GM19467 (cell line): ENCODE data around the gene ACD.
A peak's percentile ranks its signal among the peaks of the same experiment; 100 is the strongest.
"Not testable (repeated sequence)": the region's sequence is repeated elsewhere in the genome, so short reads cannot be mapped to it uniquely, and the experiment has no call there.

Experiments
- ATAC-seq: cut with Tn5 transposase; IDR thresholded peaks from one replicate; pipeline ENCODE4 v1.9.1; 2021; ENCODE audit warnings: mild to moderate bottlenecking, moderate library complexity; ENCODE audit not compliant: unreplicated experiment

Gene ACD

GRCh38 chr16:67659675-67660563 is at the start of gene ACD:
TSS of gene ACD (minus strand) at chr16:67660260. CDS start at chr16:67660220, 40 bp downstream.
- ATAC-seq = peak; percentile 41

GRCh38 chr16:67709050-67709449 is 49.0 kb upstream of the ACD start:
- no peak for ATAC-seq

GRCh38 chr16:67708368-67708771 is 48.3 kb upstream of the ACD start:
- no peak for ATAC-seq

GRCh38 chr16:67707790-67708189 is 47.7 kb upstream of the ACD start:
- ATAC-seq = no peak

GRCh38 chr16:67707210-67707609 is 47.1 kb upstream of the ACD start:
- ATAC-seq = no peak

- ATAC-seq = no peak
These were observed 44.0 kb upstream of the ACD start for GRCh38 chr16:67704110-67704509.

GRCh38 chr16:67703626-67704025 is 43.6 kb upstream of the ACD start:
- ATAC-seq = no peak

- no peak for ATAC-seq
These were observed 42.1 kb upstream of the ACD start for GRCh38 chr16:67702130-67702529.

GRCh38 chr16:67701420-67701819 is 41.4 kb upstream of the ACD start:
- no peak for ATAC-seq

GRCh38 chr16:67699265-67699664 is 39.2 kb upstream of the ACD start:
- ATAC-seq = no peak

- no peak for ATAC-seq
These were observed 37.5 kb upstream of the ACD start for GRCh38 chr16:67697422-67698185.

GRCh38 chr16:67694611-67695010 is 34.6 kb upstream of the ACD start:
- ATAC-seq = no peak

- not testable (repeated sequence) for ATAC-seq
These were observed 33.6 kb upstream of the ACD start for GRCh38 chr16:67693517-67694285.

- no peak for ATAC-seq
These were observed 25.5 kb upstream of the ACD start for GRCh38 chr16:67685388-67686112.

GRCh38 chr16:67683767-67684166 is 23.7 kb upstream of the ACD start:
- ATAC-seq = no peak

GRCh38 chr16:67679935-67680897 is 20.2 kb upstream of the ACD start:
- ATAC-seq = no peak

- ATAC-seq = no peak
These were observed 18.4 kb upstream of the ACD start for GRCh38 chr16:67678354-67679023.

GRCh38 chr16:67677712-67678111 is 17.7 kb upstream of the ACD start:
- no peak for ATAC-seq

GRCh38 chr16:67676939-67677338 is 16.9 kb upstream of the ACD start:
- ATAC-seq = no peak
